Measurements from ENCODE around the gene STRADA.

- TF ChIP-seq SIX5 (IDR thresholded peaks at IDR 0.05; ENCODE audit: low read depth, low read length): no peak
- no peak for TF ChIP-seq CTCF (IDR thresholded peaks at IDR 0.05; ENCODE audit: control extremely low read depth in 1 of 3, insufficient read depth in 1 of 3, low read depth in 1 of 3, low read length in 3 of 3)
- TF ChIP-seq TAF1 (IDR thresholded peaks at IDR 0.05; ENCODE audit: low read depth, low read length): no peak
- no peak for TF ChIP-seq FOSL1 (IDR thresholded peaks at IDR 0.05; ENCODE audit: insufficient read depth, low read depth, low read length)
- TF ChIP-seq POLR2A (IDR thresholded peaks at IDR 0.05; ENCODE audit: control extremely low read depth in 1 of 2, low read depth in 2 of 2, low read length in 2 of 2): no peak
- no peak for TF ChIP-seq RBBP5 (IDR thresholded peaks at IDR 0.05; ENCODE audit: borderline replicate concordance, low read depth, low read length)
- TF ChIP-seq POLR2AphosphoS5 (IDR thresholded peaks at IDR 0.05; ENCODE audit: low read depth, low read length): no peak
- TF ChIP-seq, protein P1, sequence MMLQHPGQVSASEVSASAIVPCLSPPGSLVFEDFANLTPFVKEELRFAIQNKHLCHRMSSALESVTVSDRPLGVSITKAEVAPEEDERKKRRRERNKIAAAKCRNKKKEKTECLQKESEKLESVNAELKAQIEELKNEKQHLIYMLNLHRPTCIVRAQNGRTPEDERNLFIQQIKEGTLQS (IDR thresholded peaks at IDR 0.05; ENCODE audit: insufficient read depth, low read depth, low read length): no peak
- no peak for TF ChIP-seq KDM1A (IDR thresholded peaks at IDR 0.05; ENCODE audit: borderline replicate concordance, low read length)
- no peak for TF ChIP-seq EZH2 (IDR thresholded peaks at IDR 0.05; ENCODE audit: low read depth, low read length, severe bottlenecking)
- TF ChIP-seq RAD21 (IDR thresholded peaks at IDR 0.05 in 1 of 2, conservative IDR thresholded peaks at IDR 0.05 in 1 of 2; ENCODE audit: low read depth in 2 of 2, low read length in 2 of 2): no peak
- no peak for TF ChIP-seq SP1 (IDR thresholded peaks at IDR 0.05; ENCODE audit: low read depth, low read length)
- no peak for TF ChIP-seq BACH1 (IDR thresholded peaks at IDR 0.05; ENCODE audit: low read length)
These were observed 996 bp downstream of the STRADA start for GRCh38 chr17:63740464-63741142.

All from H1 (cell line).